Gastroesophageal sphincter (tissue), 3 donors: ENCODE measurements around the gene NSRP1.

Experiments used
- CTCF ChIP-seq, 4 experiments: fragments of 200-600 bp in 2 of 4; fragments of 450-650 bp in 2 of 4; sonication (generic) in 1 of 4; IDR thresholded peaks; one replicate each; pipeline ENCODE4 v1.5.1; 2017 to 2019; ENCODE audit warnings: antibody characterized with exemption in 4 of 4, mild to moderate bottlenecking in 2 of 4, moderate library complexity in 2 of 4
- EP300 ChIP-seq: sonication (generic); formaldehyde crosslinking; IDR thresholded peaks from one replicate; pipeline ENCODE4 v1.6.1; 2017; ENCODE audit warnings: antibody characterized with exemption, mild to moderate bottlenecking
- POLR2A ChIP-seq, 2 donors: fragments of 450-650 bp; IDR thresholded peaks; one replicate each; pipeline ENCODE4 v1.6.1; 2017; ENCODE audit warnings: antibody characterized with exemption in 2 of 2, mild to moderate bottlenecking in 2 of 2, moderate library complexity in 1 of 2

- no peak for TF ChIP-seq CTCF (IDR thresholded peaks at IDR 0.05)
- TF ChIP-seq POLR2A (IDR thresholded peaks at IDR 0.05) = no peak
- TF ChIP-seq EP300 = no peak
Observed at GRCh38 chr17:30207655-30208054, 91.0 kb downstream of the NSRP1 start.
